Thyroid gland (tissue), 4 donors: Measurements from ENCODE around the gene SLC25A28.

Source experiments
- CTCF ChIP-seq, 6 experiments: fragments of 200-600 bp in 3 of 6; fragments of 450-650 bp in 3 of 6; sonication (generic) in 3 of 6; IDR thresholded peaks; one replicate each; pipeline ENCODE4 v1.5.1; 2016 to 2019; ENCODE audit warnings: antibody characterized with exemption in 6 of 6, mild to moderate bottlenecking in 2 of 6, inconsistent platforms in 1 of 6, moderate library complexity in 1 of 6
- POLR2A ChIP-seq, 2 donors: fragments of 450-650 bp; IDR thresholded peaks; one replicate each; pipeline ENCODE4 v1.6.1; 2017; ENCODE audit warnings: antibody characterized with exemption in 2 of 2, mild to moderate bottlenecking in 2 of 2, moderate library complexity in 1 of 2

- TF ChIP-seq CTCF (IDR thresholded peaks at IDR 0.05), result no peak
- TF ChIP-seq POLR2A (IDR thresholded peaks at IDR 0.05), result no peak
Measured at GRCh38 chr10:99629625-99629978, 9.4 kb upstream of the SLC25A28 start.
